SU-DHL-6 (cell line): ENCODE measurements around the gene ULK1.

Source experiments
- EZH2phosphoT487 ChIP-seq: fragments of 200-600 bp; sonication (generic), shearing (Covaris generic); conservative IDR thresholded peaks from 2 replicates; pipeline ENCODE4 v1.6.1; 2018; ENCODE audit warnings: mild to moderate bottlenecking, antibody characterized with exemption, low read length, moderate library complexity, mixed read lengths
- TF ChIP-seq, protein P1 (sequence below): fragments of 200-600 bp; sonication (generic); IDR thresholded peaks from one replicate; pipeline ENCODE4 v1.5.1; 2017; ENCODE audit warnings: antibody characterized with exemption, mild to moderate bottlenecking, low read length, moderate library complexity; ENCODE audit not compliant: insufficient read depth, poor library complexity, severe bottlenecking

DNA sequence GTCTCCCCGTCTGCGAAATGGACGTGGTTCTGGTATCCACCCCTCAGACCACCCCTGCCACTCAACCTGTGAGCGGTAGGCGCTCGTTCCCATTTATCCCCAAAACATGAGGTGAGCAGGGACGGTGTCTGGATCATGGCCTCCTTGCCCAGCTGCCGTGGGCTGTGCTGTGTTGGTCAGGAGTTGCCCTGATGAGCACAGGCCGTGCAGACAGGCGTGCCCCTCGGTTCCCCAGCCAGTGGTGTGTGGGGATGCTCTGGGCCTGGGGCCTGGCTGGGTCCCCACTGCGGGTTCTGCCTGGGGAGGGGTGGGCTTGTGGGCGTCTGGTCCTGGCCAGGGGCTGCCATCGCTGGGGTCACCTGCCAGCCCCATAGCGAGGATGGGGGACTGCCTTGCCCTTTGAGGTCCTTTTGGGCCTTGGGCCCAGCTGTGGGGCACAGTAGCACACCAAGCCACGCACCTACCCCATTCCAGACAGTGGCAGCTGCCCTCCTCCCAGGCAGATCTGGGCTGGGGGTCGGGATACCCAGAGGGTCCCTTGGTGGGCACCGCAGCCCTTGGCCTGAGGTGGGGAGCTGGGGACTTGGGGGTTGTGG, 23.4 kb downstream of the ULK1 start:
- TF ChIP-seq, protein P1, sequence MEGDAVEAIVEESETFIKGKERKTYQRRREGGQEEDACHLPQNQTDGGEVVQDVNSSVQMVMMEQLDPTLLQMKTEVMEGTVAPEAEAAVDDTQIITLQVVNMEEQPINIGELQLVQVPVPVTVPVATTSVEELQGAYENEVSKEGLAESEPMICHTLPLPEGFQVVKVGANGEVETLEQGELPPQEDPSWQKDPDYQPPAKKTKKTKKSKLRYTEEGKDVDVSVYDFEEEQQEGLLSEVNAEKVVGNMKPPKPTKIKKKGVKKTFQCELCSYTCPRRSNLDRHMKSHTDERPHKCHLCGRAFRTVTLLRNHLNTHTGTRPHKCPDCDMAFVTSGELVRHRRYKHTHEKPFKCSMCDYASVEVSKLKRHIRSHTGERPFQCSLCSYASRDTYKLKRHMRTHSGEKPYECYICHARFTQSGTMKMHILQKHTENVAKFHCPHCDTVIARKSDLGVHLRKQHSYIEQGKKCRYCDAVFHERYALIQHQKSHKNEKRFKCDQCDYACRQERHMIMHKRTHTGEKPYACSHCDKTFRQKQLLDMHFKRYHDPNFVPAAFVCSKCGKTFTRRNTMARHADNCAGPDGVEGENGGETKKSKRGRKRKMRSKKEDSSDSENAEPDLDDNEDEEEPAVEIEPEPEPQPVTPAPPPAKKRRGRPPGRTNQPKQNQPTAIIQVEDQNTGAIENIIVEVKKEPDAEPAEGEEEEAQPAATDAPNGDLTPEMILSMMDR = no peak
- no peak for TF ChIP-seq EZH2phosphoT487
